Subcutaneous abdominal adipose tissue (tissue), 5 donors: Measurements from ENCODE around the gene HOXB5.
A peak's percentile ranks its signal among the peaks of the same experiment; 100 is the strongest.

ENCODE experiments used
- H3K27ac ChIP-seq: one replicate; pipeline ENCODE4 v1.7.0; 2013; ENCODE audit warnings: low read depth, mild to moderate bottlenecking, inconsistent platforms, low read length, moderate library complexity
- H3K27me3 ChIP-seq, 5 donors: one replicate each; pipeline ENCODE4 v1.7.0; 2013; ENCODE audit warnings: low read length in 5 of 5, inconsistent platforms in 1 of 5; ENCODE audit not compliant: control insufficient read depth in 5 of 5, insufficient read depth in 4 of 5
- H3K36me3 ChIP-seq, 5 donors: one replicate each; pipeline ENCODE4 v1.7.0; 2013; ENCODE audit warnings: low read length in 5 of 5; ENCODE audit not compliant: control insufficient read depth in 5 of 5, insufficient read depth in 5 of 5
- H3K4me1 ChIP-seq, 5 donors: one replicate each; pipeline ENCODE4 v1.7.0; 2013; ENCODE audit warnings: low read length in 5 of 5, mild to moderate bottlenecking in 3 of 5, moderate library complexity in 1 of 5; ENCODE audit not compliant: control insufficient read depth in 5 of 5, insufficient read depth in 5 of 5
- H3K4me3 ChIP-seq, 5 donors: one replicate each; pipeline ENCODE4 v1.7.0; 2013; ENCODE audit warnings: low read length in 5 of 5, low read depth in 1 of 5
- H3K9ac ChIP-seq, 5 donors: one replicate each; pipeline ENCODE4 v1.7.0; 2013; ENCODE audit warnings: low read length in 5 of 5, mild to moderate bottlenecking in 4 of 5, moderate library complexity in 3 of 5
- H3K9me3 ChIP-seq, 5 donors: one replicate each; pipeline ENCODE4 v1.7.0; 2013; ENCODE audit warnings: low read length in 5 of 5; ENCODE audit not compliant: control insufficient read depth in 5 of 5
- donor health status: healthy.
- donor health status: healthy.
- donor health status: healthy.
- donor health status: healthy.
- donor health status: healthy.

Gene HOXB5

GRCh38 chr17:48622857-48623256, 29.3 kb upstream of the HOXB5 start:
- H3K27ac ChIP-seq, result no peak overlapping the region
- H3K9me3 ChIP-seq, result no peaks in the 10 kb centered on the region
- no peak overlapping the region for H3K4me3 ChIP-seq
- no peak overlapping the region for H3K9ac ChIP-seq
- H3K4me1 ChIP-seq, result peaks cover 4 to 37% (median 28%) of the 10 kb centered on the region in 5 donors
- no peaks in the 10 kb centered on the region for H3K36me3 ChIP-seq
- peaks cover 50 to 83% (median 67%) of the 10 kb centered on the region in 5 donors for H3K27me3 ChIP-seq

GRCh38 chr17:48621410-48622392, 28.1 kb upstream of the HOXB5 start:
- Histone ChIP-seq H3K36me3 (no peaks in the 10 kb centered on the region), H3K4me1 (peaks cover 4 to 35% (median 25%) of the 10 kb centered on the region in 5 donors), H3K9ac (no peak overlapping the region), H3K27ac (no peak overlapping the region), H3K4me3 (no peak overlapping the region), H3K27me3 (peaks cover 48 to 82% (median 63%) of the 10 kb centered on the region in 5 donors), H3K9me3 (no peaks in the 10 kb centered on the region)

GRCh38 chr17:48620461-48621139, 27.0 kb upstream of the HOXB5 start:
- H3K9me3 ChIP-seq, result no peaks in the 10 kb centered on the region
- H3K27ac ChIP-seq, result no peak overlapping the region
- H3K36me3 ChIP-seq, result no peaks in the 10 kb centered on the region
- no peak overlapping the region for H3K4me3 ChIP-seq
- H3K4me1 ChIP-seq, result peaks cover 2 to 25% (median 17%) of the 10 kb centered on the region in 5 donors
- no peak overlapping the region for H3K9ac ChIP-seq
- H3K27me3 ChIP-seq, result peaks cover 58 to 89% (median 68%) of the 10 kb centered on the region in 5 donors

- Histone ChIP-seq H3K36me3 (no peaks in the 10 kb centered on the region), H3K4me3 (no peak overlapping the region), H3K4me1 (peaks cover 2 to 19% (median 12%) of the 10 kb centered on the region in 5 donors), H3K27ac (no peak overlapping the region), H3K9ac (no peak overlapping the region), H3K9me3 (no peaks in the 10 kb centered on the region), H3K27me3 (peaks cover 59 to 86% (median 71%) of the 10 kb centered on the region in 5 donors)
These were observed 26.4 kb upstream of the HOXB5 start for GRCh38 chr17:48619826-48620449.

- H3K27ac ChIP-seq, result no peak overlapping the region
- H3K27me3 ChIP-seq, result peaks cover 47 to 76% (median 62%) of the 10 kb centered on the region in 5 donors
- no peak overlapping the region for H3K9ac ChIP-seq
- no peaks in the 10 kb centered on the region for H3K9me3 ChIP-seq
- H3K4me1 ChIP-seq, result peaks cover 2 to 24% (median 18%) of the 10 kb centered on the region in 5 donors
- H3K36me3 ChIP-seq, result no peaks in the 10 kb centered on the region
- peak overlapping the region in 1 of 5 donors; percentile 22 for H3K4me3 ChIP-seq
These were observed 24.8 kb upstream of the HOXB5 start for GRCh38 chr17:48618256-48618896.

- Histone ChIP-seq H3K4me1 (peaks cover 2 to 26% (median 19%) of the 10 kb centered on the region in 5 donors), H3K9me3 (no peaks in the 10 kb centered on the region), H3K36me3 (no peaks in the 10 kb centered on the region), H3K27me3 (peaks cover 41 to 69% (median 56%) of the 10 kb centered on the region in 5 donors), H3K27ac (no peak overlapping the region), H3K4me3 (no peak overlapping the region), H3K9ac (no peak overlapping the region)
These were observed 24.1 kb upstream of the HOXB5 start for GRCh38 chr17:48617471-48618255.

GRCh38 chr17:48616717-48617470, 23.3 kb upstream of the HOXB5 start:
- Histone ChIP-seq H3K4me3 (no peak overlapping the region), H3K4me1 (peaks cover 2 to 33% (median 26%) of the 10 kb centered on the region in 5 donors), H3K9me3 (no peaks in the 10 kb centered on the region), H3K36me3 (no peaks in the 10 kb centered on the region), H3K27me3 (peaks cover 37 to 61% (median 49%) of the 10 kb centered on the region in 5 donors), H3K9ac (no peak overlapping the region), H3K27ac (no peak overlapping the region)

GRCh38 chr17:48615963-48616716, 22.6 kb upstream of the HOXB5 start:
- Histone ChIP-seq H3K4me1 (peaks cover 2 to 40% (median 32%) of the 10 kb centered on the region in 5 donors), H3K4me3 (no peak overlapping the region), H3K36me3 (no peaks in the 10 kb centered on the region), H3K9me3 (no peaks in the 10 kb centered on the region), H3K9ac (no peak overlapping the region), H3K27ac (no peak overlapping the region), H3K27me3 (peaks cover 29 to 54% (median 41%) of the 10 kb centered on the region in 5 donors)
